BLaER1 (cell line): ENCODE results near the gene SEPTIN8.
"Not testable (repeated sequence)": the region's sequence is repeated elsewhere in the genome, so short reads cannot be mapped to it uniquely, and the experiment has no call there.

Source experiments
- H3K27ac ChIP-seq: shearing (Covaris generic); formaldehyde crosslinking; 2 replicates; pipeline ENCODE4 v1.8.1; 2022
- H3K27me3 ChIP-seq: shearing (Covaris generic); formaldehyde crosslinking; 2 replicates; pipeline ENCODE4 v1.8.1; 2022
- H3K36me3 ChIP-seq: shearing (Covaris generic); formaldehyde crosslinking; 2 replicates; pipeline ENCODE4 v1.8.1; 2022
- H3K4me1 ChIP-seq: shearing (Covaris generic); formaldehyde crosslinking; 2 replicates; pipeline ENCODE4 v1.8.1; 2022
- H3K4me2 ChIP-seq: shearing (Covaris generic); formaldehyde crosslinking; 2 replicates; pipeline ENCODE4 v1.8.1; 2022
- H3K4me3 ChIP-seq: shearing (Covaris generic); formaldehyde crosslinking; 2 replicates; pipeline ENCODE4 v1.8.1; 2022
- H3K9ac ChIP-seq: shearing (Covaris generic); formaldehyde crosslinking; 2 replicates; pipeline ENCODE4 v1.8.1; 2022
- H3K9me3 ChIP-seq: shearing (Covaris generic); formaldehyde crosslinking; 2 replicates; pipeline ENCODE4 v1.8.1; 2022
- H4K20me1 ChIP-seq: shearing (Covaris generic); formaldehyde crosslinking; 2 replicates; pipeline ENCODE4 v1.8.1; 2022
- Cebpa-rat ChIP-seq: shearing (Covaris generic); IDR thresholded peaks from 2 replicates; pipeline ENCODE4 v1.8.1; 2022

The SEPTIN8 gene

DNA sequence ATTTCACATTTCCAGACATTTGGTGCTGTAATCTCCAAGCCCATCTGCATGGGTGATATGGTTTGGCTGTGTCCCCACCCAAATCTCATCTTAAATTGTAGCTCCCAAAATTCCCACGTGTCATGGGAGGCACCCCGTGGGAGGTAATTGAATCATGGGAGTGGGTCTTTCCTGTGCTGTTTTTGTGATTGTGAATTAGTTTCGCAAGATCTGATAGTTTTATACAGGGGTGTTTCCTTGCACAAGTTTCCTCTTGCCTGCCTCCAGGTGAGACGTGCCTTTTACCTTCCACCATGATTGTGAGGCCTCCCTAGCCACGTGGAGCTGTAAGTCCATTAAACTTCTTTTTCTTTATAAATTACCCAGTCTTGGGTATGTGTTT, 25.6 kb upstream of the SEPTIN8 start:
- H4K20me1 ChIP-seq, H3K4me3 ChIP-seq, H3K9me3 ChIP-seq, H3K27ac ChIP-seq, H3K4me2 ChIP-seq, H3K36me3 ChIP-seq, H3K9ac ChIP-seq, H3K27me3 ChIP-seq: not testable (repeated sequence)
- peak; percentile 33; the same call in 1 of the 2 replicates for TF ChIP-seq Cebpa-rat
- peaks cover 20% of the 10 kb centered on the region for H3K4me1 ChIP-seq

DNA sequence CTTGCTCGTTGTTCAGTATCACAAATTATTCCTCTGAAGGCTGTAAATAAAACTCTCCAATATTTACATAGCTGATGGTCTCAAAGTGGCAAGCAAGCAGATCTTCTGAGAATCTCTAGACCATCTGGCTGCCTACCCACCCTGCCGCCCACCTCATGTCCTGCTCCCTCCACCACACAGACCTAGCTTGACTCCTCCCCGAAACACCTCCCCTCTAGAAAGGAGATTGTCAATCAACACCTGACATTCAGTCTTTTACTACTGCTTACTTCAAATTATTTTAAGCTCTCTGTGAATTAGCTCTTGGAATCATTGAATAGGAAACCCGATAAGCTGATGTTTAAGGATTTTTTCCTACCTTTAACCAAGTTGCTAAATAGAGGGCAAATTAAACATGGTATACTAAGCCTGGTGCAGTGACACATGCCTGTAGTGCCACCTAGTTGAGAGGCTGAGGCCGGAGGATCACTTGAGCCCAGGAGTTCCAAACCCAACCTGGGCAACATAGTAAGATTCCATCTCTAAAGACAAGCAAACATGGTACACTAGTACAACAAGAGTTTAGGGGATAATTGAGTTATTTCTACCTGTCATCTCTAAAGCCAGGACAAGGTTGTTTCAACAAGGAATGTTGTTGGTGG, 25.1 kb upstream of the SEPTIN8 start:
- no peaks in the 10 kb centered on the region for H3K27me3 ChIP-seq
- no peaks in the 10 kb centered on the region for H3K36me3 ChIP-seq
- H4K20me1 ChIP-seq = no peaks in the 10 kb centered on the region
- no peaks in the 10 kb centered on the region for H3K9me3 ChIP-seq
- no peak overlapping the region for H3K9ac ChIP-seq
- TF ChIP-seq Cebpa-rat = no peak
- no peak overlapping the region for H3K4me2 ChIP-seq
- H3K27ac ChIP-seq = no peak overlapping the region
- H3K4me1 ChIP-seq = peaks cover 15% of the 10 kb centered on the region
- no peak overlapping the region for H3K4me3 ChIP-seq

DNA sequence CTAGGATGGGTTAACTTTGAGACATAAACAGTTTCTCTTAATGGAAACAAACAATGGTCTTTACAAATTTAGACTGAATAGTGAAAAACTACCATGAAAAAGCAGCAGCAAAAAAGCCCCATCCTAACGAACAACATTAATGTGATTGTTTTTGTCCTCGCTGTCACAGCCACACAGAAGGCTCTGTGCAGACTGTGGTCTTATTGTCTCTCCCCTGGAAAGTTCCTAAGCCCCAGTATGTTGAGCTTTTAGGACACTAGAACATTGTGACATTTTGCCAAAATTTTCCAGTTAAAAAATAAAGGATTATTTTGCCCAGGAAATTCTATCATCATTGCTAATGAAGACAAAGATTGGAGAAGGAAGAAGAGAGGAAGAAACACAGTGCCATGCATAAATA, 23.5 kb upstream of the SEPTIN8 start:
- Histone ChIP-seq H3K27me3 (no peaks in the 10 kb centered on the region), H3K4me1 (peaks cover 10% of the 10 kb centered on the region), H3K9ac (no peak overlapping the region), H3K4me3 (no peak overlapping the region), H3K36me3 (no peaks in the 10 kb centered on the region), H3K27ac (no peak overlapping the region), H4K20me1 (no peaks in the 10 kb centered on the region), H3K9me3 (no peaks in the 10 kb centered on the region), H3K4me2 (no peak overlapping the region)
- no peak for TF ChIP-seq Cebpa-rat

DNA sequence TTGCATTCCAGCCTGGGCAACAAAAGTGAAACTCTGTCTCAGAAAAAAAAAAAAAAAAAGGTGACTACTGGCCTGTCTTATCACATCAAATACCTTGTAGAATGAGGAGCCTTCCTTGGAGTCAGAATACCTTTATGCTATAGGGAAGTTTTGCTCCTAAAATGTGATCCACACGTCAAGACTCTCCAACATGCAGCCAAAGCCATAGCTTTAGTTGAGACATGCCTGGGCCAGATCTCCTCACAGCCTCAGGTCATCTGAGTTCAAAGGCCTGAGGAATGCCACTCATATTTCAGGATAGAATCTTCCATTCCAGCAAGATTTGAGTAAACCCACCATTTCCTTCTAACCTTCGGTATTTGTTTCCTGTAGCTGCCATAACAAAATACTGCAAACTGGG, 22.4 kb upstream of the SEPTIN8 start:
- Histone ChIP-seq H4K20me1 (no peaks in the 10 kb centered on the region), H3K4me2 (no peak overlapping the region), H3K36me3 (no peaks in the 10 kb centered on the region), H3K9me3 (no peaks in the 10 kb centered on the region), H3K27ac (no peak overlapping the region), H3K4me1 (peaks cover 6% of the 10 kb centered on the region), H3K27me3 (no peaks in the 10 kb centered on the region), H3K9ac (no peak overlapping the region), H3K4me3 (no peak overlapping the region)
- TF ChIP-seq Cebpa-rat = no peak

DNA sequence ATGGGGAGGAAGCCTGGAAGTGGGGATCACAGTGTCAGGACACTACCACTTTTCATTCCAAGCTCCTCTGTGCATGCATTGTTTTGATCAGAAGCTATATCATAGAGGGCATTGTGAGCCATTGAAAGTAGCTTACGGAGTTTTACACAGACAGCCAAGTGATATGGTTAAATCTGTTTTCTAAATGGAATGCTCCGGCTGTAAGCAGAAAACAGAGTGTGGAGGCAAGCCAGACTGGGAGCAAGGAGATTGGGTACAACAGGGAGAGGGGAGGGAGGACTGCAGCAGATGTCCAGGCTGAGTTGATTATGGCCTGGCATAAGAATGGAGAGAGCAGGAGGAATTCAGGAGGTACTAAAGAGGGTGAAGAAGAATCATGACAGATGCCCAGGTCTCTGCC, 20.6 kb upstream of the SEPTIN8 start:
- no peaks in the 10 kb centered on the region for H3K27me3 ChIP-seq
- peaks cover 5% of the 10 kb centered on the region for H3K4me1 ChIP-seq
- TF ChIP-seq Cebpa-rat = no peak

DNA sequence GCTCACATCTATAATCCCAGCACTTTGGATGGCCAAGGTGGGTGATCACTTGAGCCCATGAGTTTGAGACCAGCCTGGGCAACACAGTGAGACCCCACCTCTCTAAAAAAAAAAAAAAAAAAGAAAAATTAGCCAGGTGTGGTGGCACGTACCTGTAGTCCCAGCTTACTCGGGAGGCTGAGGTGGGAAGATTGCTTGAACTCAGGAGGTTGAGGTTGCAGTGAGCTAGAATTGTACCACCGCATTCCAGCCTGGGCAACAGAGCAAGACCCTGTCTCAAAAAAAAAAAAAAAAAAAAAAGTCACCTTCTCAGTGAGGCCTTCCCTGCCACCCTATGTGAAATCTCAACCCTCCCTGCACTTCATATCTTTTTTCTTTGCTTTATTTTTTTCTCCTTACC, 14.0 kb upstream of the SEPTIN8 start:
- Histone ChIP-seq H3K27ac (no peak overlapping the region), H3K9ac (no peak overlapping the region), H3K36me3 (no peaks in the 10 kb centered on the region), H3K4me3 (no peak overlapping the region), H3K4me1 (peaks cover 2% of the 10 kb centered on the region), H4K20me1 (no peaks in the 10 kb centered on the region), H3K4me2 (no peak overlapping the region), H3K27me3 (no peaks in the 10 kb centered on the region), H3K9me3 (no peaks in the 10 kb centered on the region)
- no peak for TF ChIP-seq Cebpa-rat

More for the DNA sequence above, 20.6 kb upstream of the SEPTIN8 start:
- Histone ChIP-seq H3K4me2 (no peak overlapping the region), H3K36me3 (no peaks in the 10 kb centered on the region), H4K20me1 (no peaks in the 10 kb centered on the region), H3K9ac (no peak overlapping the region), H3K9me3 (no peaks in the 10 kb centered on the region), H3K4me3 (no peak overlapping the region), H3K27ac (no peak overlapping the region)

DNA sequence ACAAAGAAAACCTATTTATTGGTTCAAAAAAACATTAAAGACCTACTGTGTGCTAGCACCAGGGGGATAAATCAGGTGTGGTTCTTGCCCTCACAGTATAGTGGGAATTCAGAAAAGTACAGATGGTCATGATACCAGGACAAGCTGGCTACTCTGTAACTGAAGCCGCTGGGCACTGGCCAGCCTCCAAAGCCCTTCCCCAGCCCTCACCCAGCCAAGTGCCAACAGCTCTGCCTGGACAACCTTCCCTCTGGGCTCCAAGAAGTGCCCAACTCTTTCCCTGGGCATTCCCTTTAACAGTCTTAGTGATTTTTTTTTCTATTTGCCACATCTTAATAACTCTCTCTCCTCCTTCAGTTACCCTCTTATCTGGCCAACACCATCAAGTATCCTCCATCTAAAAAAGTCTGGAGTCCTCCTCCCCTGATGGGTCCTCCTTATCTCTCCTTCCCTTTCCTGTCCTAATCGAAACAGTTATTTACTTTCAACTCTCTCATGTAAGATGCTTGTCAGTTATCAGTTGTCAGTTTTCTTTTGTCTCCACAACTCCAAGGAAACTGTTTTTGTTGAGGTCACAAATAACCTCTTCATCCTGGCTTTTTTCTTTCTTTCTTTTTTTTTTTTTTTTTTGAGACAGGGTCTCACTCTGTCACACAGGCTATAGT, 13.3 kb upstream of the SEPTIN8 start:
- Histone ChIP-seq H3K9ac (no peak overlapping the region), H3K36me3 (no peaks in the 10 kb centered on the region), H4K20me1 (no peaks in the 10 kb centered on the region), H3K27me3 (no peaks in the 10 kb centered on the region), H3K4me3 (no peak overlapping the region), H3K27ac (no peak overlapping the region), H3K4me1 (peaks cover 7% of the 10 kb centered on the region), H3K4me2 (no peak overlapping the region), H3K9me3 (no peaks in the 10 kb centered on the region)
- TF ChIP-seq Cebpa-rat = no peak

DNA sequence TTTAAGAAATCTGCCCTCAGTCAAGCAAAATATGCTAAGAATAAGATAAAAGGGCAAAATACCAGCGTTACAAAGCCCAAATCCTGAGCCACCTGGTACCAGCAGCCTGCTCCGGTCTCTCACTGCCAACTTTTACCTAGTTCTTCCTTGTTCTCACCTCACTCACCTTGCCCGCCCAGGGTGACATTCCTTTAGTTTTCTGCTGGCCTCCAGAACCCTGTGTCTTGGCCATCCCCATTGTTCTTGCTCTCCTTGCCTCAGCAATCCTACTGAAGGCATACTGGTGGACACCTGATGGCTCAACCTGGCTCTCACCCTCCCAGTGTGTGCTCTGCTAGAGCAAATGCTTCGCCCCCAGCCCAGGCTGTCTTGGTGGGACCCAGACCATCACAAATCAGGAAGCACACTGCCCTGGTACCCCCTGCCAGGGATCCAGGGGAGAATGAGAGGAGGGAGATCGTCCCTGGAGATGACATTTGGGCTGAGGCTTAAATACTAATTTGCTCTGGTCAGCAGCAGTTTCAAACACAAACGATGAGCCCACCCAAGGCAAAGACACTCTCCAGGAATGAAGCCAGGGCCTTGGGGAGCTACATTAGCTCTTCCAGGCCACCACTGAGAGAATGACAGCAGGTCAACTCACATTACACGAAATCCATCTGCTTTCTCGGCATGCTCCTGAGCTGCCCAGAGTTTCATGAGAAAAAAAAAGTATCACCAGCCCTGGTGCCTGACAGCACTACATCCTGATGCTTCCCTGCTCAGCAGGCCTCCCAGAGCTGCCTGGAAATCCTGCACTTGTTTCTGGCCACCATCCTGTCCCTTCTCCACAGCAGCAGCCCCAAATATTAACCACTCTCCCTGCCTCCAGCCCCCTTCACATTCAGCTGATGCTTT, 12.2 kb upstream of the SEPTIN8 start:
- no peak for TF ChIP-seq Cebpa-rat
- Histone ChIP-seq H3K27me3 (no peaks in the 10 kb centered on the region), H3K4me2 (no peak overlapping the region), H4K20me1 (no peaks in the 10 kb centered on the region), H3K4me3 (no peak overlapping the region), H3K4me1 (peaks cover 14% of the 10 kb centered on the region), H3K9ac (no peak overlapping the region), H3K27ac (no peak overlapping the region), H3K36me3 (no peaks in the 10 kb centered on the region), H3K9me3 (no peaks in the 10 kb centered on the region)

DNA sequence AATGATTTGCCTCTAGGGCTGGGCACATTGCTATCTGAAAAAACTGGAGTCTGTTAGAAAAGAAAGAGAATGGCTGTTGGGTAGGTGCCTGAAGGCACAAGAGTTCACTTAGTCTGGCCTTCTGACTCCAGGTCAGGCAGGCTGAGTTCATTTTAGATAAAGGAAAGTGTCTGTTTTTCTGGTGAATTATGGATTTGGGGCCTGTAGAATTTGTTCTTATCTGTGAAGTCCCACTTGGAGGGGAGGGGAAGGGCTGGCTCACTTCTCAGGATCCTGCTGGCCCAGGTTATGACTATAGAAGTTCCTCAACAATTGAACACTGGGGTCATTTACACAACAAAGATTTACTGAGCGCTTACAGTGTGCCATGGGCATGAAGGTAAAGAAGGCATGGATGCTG, 11.5 kb upstream of the SEPTIN8 start:
- H3K27ac ChIP-seq = no peak overlapping the region

DNA sequence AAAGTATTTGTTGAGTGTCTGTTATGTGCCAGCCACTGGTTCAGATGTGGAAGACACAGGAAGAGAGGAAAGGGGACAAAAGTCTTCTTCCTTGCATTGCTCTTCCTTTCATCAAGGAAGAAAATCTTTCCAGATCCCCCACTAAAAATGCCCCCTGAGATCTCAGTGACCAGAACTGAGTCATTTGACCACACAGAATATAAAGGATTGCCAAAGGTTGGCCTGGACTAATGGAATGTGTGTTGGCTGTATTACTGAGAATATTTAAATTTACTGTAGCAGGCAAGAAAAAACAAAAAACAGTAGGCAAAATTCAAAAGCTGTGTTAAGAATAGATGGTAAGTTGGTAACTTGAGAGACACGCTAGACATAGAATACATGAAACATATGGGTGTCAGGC, 10.0 kb upstream of the SEPTIN8 start:
- no peak overlapping the region for H3K27ac ChIP-seq
- H3K4me3 ChIP-seq = no peak overlapping the region
- H3K4me1 ChIP-seq = peaks cover 14% of the 10 kb centered on the region
- H3K4me2 ChIP-seq = no peak overlapping the region
- no peaks in the 10 kb centered on the region for H4K20me1 ChIP-seq
- H3K27me3 ChIP-seq = no peaks in the 10 kb centered on the region
- no peak overlapping the region for H3K9ac ChIP-seq
- H3K36me3 ChIP-seq = no peaks in the 10 kb centered on the region
- H3K9me3 ChIP-seq = no peaks in the 10 kb centered on the region
- TF ChIP-seq Cebpa-rat = no peak

More for the DNA sequence above, 11.5 kb upstream of the SEPTIN8 start:
- Histone ChIP-seq H3K4me1 (peaks cover 14% of the 10 kb centered on the region), H3K9me3 (no peaks in the 10 kb centered on the region), H3K27me3 (no peaks in the 10 kb centered on the region), H3K36me3 (no peaks in the 10 kb centered on the region), H3K9ac (no peak overlapping the region), H3K4me3 (no peak overlapping the region), H3K4me2 (no peak overlapping the region), H4K20me1 (no peaks in the 10 kb centered on the region)
- TF ChIP-seq Cebpa-rat = no peak
